22Rv1 (cell line): ENCODE measurements around the gene SYN1.

ENCODE experiments used
- CTCF ChIP-seq: fragments of 450-650 bp; IDR thresholded peaks from 2 replicates; pipeline ENCODE4 v1.5.1; 2017; ENCODE audit warnings: mild to moderate bottlenecking
- ZFX ChIP-seq: fragments of 450-650 bp; IDR thresholded peaks from 2 replicates; pipeline ENCODE4 v1.6.1; 2017; ENCODE audit warnings: antibody characterized with exemption, borderline replicate concordance

- TF ChIP-seq CTCF: no peak
- no peak for TF ChIP-seq ZFX
These were observed 19.2 kb upstream of the SYN1 start for GRCh38 chrX:47638816-47639215.
